Stimulated activated CD4-positive, alpha-beta T cell treated with anti-CD3 and anti-CD28 coated beads, Interleukin-4, amount 100 ng/mL, for 24 hours (primary cell): ENCODE data around the gene GYS1.

ENCODE experiments used
- DNase-seq: peaks from one replicate; pipeline ENCODE4 v3.0.0-alpha.2; 2020

Gene GYS1

GRCh38 chr19:48962849-48963165 is 30.3 kb downstream of the GYS1 start:
- no peak for DNase-seq

- peak; percentile 60 for DNase-seq
These were observed 30.9 kb downstream of the GYS1 start for GRCh38 chr19:48962029-48962848.

GRCh38 chr19:48961673-48962028 is 31.5 kb downstream of the GYS1 start:
- DNase-seq = no peak

- DNase-seq = no peak
These were observed 32.0 kb downstream of the GYS1 start for GRCh38 chr19:48961051-48961649.

- DNase-seq = no peak
These were observed 33.5 kb downstream of the GYS1 start for GRCh38 chr19:48959341-48960239.

- DNase-seq = no peak
These were observed 35.1 kb downstream of the GYS1 start for GRCh38 chr19:48958006-48958405.

- no peak for DNase-seq
These were observed 37.7 kb downstream of the GYS1 start for GRCh38 chr19:48955308-48955958.

- DNase-seq = peak; percentile 96
These were observed 38.4 kb downstream of the GYS1 start, which contains the start of gene BAX for GRCh38 chr19:48954595-48955307. TSS of gene BAX (plus strand) at chr19:48954875. CDS start at chr19:48954929, 54 bp downstream.

- DNase-seq = no peak
These were observed 39.0 kb downstream of the GYS1 start for GRCh38 chr19:48953990-48954594.

GRCh38 chr19:48953141-48953540 is 40.0 kb downstream of the GYS1 start:
- DNase-seq = no peak

- no peak for DNase-seq
These were observed 42.1 kb downstream of the GYS1 start for GRCh38 chr19:48950830-48951519.

GRCh38 chr19:48950159-48950558 is 43.0 kb downstream of the GYS1 start:
- DNase-seq = no peak

GRCh38 chr19:48947258-48947542 is 45.9 kb downstream of the GYS1 start:
- no peak for DNase-seq

GRCh38 chr19:48946463-48947257 is 46.4 kb downstream of the GYS1 start:
- no peak for DNase-seq

- DNase-seq = no peak
These were observed 47.3 kb downstream of the GYS1 start for GRCh38 chr19:48945817-48946216.

GRCh38 chr19:48945415-48945814 is 47.7 kb downstream of the GYS1 start:
- DNase-seq = no peak

GRCh38 chr19:48943081-48943480 is 50.0 kb downstream of the GYS1 start:
- DNase-seq = no peak

- DNase-seq = no peak
These were observed 52.2 kb downstream of the GYS1 start for GRCh38 chr19:48940902-48941301.

- DNase-seq = no peak
These were observed 54.9 kb downstream of the GYS1 start for GRCh38 chr19:48938256-48938655.

GRCh38 chr19:48935864-48936263 is 57.2 kb downstream of the GYS1 start:
- no peak for DNase-seq

- no peak for DNase-seq
These were observed 58.3 kb downstream of the GYS1 start for GRCh38 chr19:48934837-48935236.
